Suprapubic skin (tissue), 3 donors: ENCODE results near the gene LMAN1L.

Source experiments
- EP300 ChIP-seq: sonication (generic); formaldehyde crosslinking; IDR thresholded peaks from one replicate; pipeline ENCODE4 v1.6.1; 2017; ENCODE audit warnings: antibody characterized with exemption
- POLR2A ChIP-seq, 2 donors: fragments of 450-650 bp; IDR thresholded peaks; one replicate each; pipeline ENCODE4 v1.6.1; 2017; ENCODE audit warnings: antibody characterized with exemption in 2 of 2, mild to moderate bottlenecking in 2 of 2, moderate library complexity in 2 of 2
- TF ChIP-seq, protein P1 (sequence below), 2 donors: fragments of 200-600 bp in 1 of 2; fragments of 450-650 bp in 1 of 2; sonication (generic) in 1 of 2; IDR thresholded peaks; one replicate each; pipeline ENCODE4 v1.5.1; 2016 to 2019; ENCODE audit warnings: antibody characterized with exemption in 2 of 2, mild to moderate bottlenecking in 1 of 2, moderate library complexity in 1 of 2

DNA sequence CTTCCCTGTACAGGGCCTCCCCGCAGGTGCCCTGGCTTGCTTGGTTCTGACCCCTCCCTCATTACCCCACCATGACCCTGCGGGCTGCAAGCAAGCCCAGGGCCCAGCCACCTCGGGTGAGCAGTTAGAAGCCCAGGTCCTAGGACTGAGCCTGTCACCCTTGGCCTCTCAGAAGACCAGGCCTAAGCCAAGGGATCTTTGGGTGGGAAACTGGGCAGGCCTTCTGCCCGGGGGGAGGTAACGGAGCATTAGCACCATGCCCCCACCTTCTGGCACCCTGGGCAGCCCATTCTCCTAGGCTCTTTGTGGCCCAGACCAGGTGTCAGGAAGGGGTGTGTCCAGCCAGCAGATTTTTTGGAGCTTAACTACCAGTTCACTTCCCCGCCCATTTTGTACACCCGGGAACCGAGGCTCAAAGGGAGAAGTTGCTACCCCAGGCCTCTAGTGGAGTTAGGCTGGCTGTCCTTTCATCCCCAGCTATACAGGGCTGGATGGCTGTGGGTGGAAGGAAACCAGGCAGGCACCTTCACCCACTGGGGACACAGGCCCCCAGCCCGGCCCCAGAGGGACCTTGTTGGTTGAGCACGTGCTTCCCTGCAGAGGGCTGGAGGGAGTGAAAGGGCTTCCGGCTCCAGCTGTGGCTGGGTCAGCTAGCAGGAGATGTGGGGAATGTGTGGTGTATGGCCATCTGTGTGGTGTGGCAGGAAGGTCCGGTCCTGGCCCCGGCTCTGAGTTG, 29.4 kb upstream of the LMAN1L start:
- TF ChIP-seq, protein P1, sequence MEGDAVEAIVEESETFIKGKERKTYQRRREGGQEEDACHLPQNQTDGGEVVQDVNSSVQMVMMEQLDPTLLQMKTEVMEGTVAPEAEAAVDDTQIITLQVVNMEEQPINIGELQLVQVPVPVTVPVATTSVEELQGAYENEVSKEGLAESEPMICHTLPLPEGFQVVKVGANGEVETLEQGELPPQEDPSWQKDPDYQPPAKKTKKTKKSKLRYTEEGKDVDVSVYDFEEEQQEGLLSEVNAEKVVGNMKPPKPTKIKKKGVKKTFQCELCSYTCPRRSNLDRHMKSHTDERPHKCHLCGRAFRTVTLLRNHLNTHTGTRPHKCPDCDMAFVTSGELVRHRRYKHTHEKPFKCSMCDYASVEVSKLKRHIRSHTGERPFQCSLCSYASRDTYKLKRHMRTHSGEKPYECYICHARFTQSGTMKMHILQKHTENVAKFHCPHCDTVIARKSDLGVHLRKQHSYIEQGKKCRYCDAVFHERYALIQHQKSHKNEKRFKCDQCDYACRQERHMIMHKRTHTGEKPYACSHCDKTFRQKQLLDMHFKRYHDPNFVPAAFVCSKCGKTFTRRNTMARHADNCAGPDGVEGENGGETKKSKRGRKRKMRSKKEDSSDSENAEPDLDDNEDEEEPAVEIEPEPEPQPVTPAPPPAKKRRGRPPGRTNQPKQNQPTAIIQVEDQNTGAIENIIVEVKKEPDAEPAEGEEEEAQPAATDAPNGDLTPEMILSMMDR (IDR thresholded peaks at IDR 0.05): no peak
- TF ChIP-seq POLR2A (IDR thresholded peaks at IDR 0.05) (no peak), EP300 (no peak)
